Stimulated activated CD4-positive, alpha-beta T cell treated with anti-CD3 and anti-CD28 coated beads, Interleukin-4, amount 100 ng/mL, for 48 hours (primary cell): ENCODE results near the gene TBC1D28.
"Not testable (repeated sequence)": the region's sequence is repeated elsewhere in the genome, so short reads cannot be mapped to it uniquely, and the experiment has no call there.

Experiments
- DNase-seq, 2 donors: peaks; one replicate each; pipeline ENCODE4 v3.0.0-alpha.2; 2020; ENCODE audit warnings: low read depth in 2 of 2

TBC1D28 gene

DNA sequence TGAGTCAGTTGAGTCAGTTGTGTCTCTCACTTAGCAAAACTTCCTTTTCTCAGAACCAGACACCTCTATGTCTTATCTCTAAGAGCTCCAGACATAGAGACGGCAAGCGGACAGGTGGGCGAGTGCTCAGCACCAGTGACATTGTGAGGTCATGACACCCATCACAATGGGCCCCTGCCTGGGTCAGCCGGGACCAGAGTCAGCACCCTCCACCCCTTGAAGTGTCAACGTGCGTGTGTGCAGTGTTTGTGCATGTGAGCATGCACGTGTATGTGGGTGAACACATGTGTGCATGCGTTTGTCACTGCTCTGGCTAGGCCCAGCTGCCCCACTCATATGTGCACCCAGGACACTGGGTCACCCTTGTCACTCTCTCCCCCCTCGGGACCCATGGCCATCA is at the start of gene TBC1D28:
Gene TBC1D28, minus strand, starts transcription at position 101 of the 400 bp plus-strand sequence. CDS start 3,039 bp downstream, outside the sequence.
- not testable (repeated sequence) for DNase-seq

DNA sequence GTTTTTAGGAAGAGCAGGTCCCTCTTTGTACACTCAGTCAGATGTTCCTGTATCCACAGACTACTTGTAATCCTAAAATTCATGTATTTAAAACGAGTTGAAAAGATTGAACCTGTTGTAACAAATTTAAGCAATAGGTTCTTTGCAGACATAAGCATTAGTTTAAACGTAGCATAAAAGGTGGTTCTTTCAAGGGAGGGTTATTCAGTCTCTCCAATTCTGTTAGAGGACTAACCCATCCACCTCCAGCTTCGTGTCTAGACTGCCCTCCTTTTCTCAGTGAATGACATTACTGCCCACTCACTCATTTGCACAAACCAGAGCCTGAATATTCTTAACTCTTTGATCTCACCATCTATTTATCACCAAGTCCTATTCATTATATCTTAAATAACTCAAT is 38.5 kb upstream of the TBC1D28 start:
- not testable (repeated sequence) for DNase-seq

DNA sequence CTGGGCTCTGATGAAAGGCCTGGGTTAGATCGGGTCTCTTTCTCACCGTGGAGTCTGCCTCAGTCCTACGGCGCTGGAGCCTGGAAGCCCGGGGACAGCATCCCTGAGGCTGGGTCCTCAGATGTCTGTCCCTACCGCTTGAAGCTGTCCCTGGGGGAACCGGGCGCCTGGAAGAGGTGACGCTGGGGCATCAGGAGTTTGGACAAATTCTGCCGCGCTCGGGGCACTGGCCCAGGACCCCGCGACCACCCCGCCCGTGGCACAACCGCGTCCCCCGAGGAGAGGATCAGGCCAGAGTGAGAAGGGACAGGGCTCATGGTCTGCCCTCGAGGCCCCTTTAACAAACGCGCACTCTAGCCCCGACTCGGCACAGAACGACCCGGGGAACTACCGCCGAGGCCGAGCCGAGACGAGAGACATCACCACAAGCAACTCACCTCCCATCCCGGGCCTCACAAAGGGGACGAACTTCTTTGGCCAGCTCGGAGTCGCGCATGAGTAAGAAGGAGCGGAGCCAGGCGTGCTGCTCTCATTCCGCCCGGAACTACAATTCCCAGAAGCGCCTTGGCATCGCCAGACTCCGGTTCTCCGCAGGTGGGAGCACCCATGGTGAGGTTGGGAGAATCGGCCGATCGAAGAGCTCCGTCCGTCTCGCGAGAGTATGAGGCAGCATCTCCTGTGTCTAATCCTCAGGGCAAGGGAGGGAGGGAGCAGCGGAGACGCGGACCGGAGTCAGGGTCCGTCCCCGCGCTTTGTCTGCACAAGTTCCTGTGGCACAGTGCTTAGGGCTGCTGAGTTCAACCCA is 37.8 kb upstream of the TBC1D28 start, which contains the start of gene FOXO3B:
Gene FOXO3B, minus strand, starts transcription at position 548 of the 805 bp plus-strand sequence. CDS start 663 bp downstream, outside the sequence.
- DNase-seq, result peak; percentile 43 to 53

DNA sequence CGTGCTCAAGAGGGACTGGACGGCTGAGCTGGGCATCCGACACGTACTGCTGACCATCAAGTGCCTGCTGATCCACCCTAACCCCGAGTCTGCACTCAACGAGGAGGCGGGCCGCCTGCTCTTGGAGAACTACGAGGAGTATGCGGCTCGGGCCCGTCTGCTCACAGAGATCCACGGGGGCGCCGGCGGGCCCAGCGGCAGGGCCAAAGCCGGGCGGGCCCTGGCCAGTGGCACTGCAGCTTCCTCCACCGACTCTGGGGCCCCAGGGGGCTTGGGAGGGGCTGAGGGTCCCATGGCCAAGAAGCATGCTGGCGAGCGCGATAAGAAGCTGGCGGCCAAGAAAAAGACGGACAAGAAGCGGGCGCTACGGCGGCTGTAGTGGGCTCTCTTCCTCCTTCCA is 33.2 kb upstream of the TBC1D28 start:
- not testable (repeated sequence) for DNase-seq

DNA sequence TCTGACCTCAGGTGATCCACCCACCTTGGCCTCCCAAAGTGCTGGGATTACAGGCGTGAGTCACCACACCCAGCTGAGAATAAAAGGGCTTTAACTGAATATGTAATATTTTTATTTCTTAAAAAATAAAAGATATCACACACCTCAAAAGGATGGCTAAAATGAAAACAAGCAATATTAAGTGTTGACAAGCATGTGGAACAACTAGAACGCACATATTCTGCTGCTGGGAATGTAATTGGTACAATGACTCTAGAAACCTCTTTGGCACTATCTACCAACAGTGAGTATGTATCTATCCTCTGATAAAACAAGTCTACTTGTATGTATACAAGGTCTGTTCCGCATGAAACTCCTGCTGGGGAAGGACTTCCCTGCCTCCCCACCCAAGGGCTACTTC is 32.7 kb upstream of the TBC1D28 start:
- DNase-seq, result not testable (repeated sequence)

DNA sequence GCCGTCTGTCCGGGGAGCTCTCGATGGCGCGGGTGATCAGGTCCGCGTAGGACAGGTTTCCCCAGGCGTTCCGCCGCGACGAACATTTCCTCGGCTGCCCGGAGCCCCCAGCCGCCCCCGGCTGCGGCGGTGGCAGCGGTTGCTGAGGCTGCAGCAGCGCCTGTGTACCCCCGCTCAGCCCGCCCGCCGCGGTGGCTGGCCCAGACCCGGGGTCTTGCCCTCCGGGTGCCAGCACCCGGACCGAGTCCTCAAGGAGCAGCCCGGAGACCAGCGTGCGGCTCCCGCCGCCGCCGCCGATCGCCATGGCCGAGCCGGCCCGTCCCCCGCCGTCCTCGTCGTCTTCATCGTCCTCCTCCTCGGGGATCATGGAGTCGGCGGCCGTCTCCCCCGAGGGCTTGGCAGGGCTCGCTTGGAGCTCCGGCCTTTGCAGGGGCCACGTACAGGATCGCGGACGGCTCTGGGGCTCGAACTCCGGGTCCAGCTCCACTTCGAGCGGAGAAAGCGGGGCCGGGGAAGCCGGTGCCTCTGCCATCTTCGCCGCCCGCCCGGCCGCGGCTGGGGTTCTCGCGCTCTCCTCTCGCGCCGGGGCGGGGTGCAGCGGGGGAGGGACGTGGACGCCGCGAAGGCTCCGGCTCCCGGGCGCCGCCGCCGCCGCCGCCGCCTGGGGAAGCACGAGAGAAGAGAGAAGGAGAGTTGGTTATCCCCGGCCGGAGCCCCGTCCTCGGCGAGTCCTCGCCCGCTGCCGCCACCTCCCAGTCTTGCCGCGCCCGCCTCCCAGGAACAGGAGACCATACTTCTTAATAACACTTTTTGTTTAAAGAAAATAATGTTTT is 28.4 kb upstream of the TBC1D28 start:
- not testable (repeated sequence) for DNase-seq

DNA sequence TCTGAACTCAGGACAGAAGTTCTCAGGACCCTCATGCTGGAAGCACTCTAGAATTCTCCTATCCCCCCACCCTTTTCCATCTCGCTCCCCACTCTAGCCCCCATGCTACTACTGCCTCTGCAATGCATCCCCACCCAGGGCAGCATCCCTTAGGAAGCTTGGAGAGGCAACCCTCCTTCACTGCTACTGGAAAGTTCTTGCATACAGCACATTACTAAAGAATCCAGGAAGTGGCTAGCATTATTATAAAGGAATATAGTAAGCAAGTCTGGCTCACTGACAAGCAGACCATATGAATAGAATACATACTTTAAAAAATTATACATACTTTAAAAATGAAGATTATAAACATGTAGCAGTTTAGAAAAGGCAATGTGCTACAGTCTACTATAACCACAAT is 24.4 kb upstream of the TBC1D28 start:
- DNase-seq, result not testable (repeated sequence)

DNA sequence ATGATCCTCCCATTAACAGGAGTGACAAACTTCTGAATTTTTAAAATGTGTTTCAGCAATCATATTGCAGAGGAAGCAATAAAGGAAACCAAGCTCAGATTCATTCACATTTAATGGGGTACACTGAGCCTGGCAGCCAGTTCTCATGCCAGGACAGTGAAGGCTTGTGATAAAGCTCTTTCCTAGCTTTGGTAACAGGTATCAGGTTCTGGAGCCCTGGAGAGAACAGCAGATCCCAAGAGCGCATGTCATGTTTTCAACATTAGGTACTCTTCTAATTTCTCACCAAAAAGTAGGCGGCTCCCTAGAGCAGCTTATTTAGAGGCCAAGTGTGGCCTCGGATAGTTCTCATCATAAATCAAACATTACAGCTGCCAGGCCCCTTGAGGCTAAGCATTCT is 23.3 kb upstream of the TBC1D28 start:
- not testable (repeated sequence) for DNase-seq

DNA sequence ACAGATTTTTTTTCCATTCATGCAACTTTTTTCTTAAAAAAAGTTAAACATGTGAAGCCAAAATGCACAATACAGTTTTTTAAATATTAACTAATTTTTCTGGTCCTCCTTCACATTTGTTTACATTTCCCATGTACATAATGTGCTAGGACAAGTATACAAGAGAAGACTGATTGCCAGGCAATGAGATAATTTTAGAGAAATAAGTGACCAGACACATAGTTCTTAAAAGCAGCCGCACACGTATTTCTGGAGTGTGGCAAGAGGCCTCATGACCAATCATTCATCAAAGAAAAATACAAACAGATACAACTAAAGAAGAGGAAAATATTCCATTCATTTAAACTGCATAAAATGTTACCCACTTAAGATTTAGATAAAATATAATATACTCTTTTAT is 22.1 kb upstream of the TBC1D28 start:
- DNase-seq, result not testable (repeated sequence)

DNA sequence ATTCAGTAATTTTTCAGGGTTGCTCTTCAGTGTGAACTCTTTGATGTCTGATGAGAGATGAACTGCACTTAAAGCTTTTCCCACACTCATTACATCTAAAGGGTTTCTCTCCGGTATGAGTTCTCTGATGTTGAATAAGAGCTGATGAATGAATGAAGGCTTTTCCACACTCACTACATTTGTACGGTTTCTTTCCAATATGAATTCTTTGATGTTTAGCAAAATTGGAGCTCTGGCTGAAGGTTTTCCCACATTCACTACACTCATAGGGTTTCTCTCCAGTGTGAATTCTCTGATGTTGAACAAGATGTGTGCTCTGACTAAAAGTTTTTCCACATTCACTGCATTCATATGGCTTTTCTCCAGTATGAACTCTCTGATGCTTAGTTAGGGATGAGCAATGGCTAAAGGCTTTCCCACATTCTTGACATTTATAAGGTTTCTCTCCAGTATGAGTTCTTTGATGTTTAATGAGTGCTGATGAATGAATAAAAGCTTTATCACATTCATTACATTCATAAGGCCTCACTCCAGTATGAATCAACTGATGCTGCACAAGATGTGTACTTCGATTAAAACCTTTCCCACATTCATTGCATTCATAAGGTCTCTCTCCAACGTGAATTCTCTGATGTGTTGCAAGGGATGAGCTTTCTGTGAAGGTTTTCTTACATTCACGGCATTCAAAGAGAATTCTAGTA is 17.9 kb upstream of the TBC1D28 start:
- DNase-seq, result not testable (repeated sequence)

DNA sequence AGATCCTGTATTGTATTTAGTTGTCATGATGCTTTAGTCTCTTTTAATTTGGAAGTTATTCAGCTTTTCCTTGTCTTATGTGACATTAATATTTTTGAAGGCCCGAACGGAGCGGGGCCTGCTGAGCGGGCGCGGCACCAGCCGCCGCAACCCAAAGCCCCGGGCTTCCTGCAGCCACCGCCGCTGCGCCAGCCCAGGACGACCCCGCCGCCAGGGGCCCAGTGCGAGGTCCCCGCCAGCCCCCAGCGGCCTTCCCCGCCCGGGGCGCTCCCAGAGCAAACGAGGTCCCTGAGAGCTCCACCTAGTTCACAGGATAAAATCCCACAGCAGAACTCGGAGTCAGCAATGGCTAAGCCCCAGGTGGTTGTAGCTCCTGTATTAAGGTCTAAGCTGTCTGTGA is 5.9 kb upstream of the TBC1D28 start:
- not testable (repeated sequence) for DNase-seq

DNA sequence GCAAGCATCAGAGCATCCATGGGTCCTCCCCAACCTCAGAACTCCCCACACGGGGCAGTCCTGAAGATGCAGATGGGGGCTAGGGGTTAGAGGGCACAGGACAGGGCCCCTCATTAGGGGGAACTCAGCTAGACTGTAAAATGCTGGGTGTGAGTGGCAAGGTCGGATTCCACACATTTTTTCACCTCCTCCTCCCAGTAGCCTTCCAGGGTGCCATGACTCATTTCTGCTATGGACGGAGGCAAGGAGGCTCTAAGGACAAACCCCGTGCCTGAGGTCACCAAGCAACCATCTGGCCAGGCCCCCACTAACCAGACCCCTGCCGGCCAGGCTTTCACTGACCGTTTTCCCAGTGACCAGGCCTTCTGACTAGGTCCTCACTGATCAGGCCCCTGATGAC is 1.1 kb downstream of the TBC1D28 start:
- DNase-seq, result not testable (repeated sequence)

DNA sequence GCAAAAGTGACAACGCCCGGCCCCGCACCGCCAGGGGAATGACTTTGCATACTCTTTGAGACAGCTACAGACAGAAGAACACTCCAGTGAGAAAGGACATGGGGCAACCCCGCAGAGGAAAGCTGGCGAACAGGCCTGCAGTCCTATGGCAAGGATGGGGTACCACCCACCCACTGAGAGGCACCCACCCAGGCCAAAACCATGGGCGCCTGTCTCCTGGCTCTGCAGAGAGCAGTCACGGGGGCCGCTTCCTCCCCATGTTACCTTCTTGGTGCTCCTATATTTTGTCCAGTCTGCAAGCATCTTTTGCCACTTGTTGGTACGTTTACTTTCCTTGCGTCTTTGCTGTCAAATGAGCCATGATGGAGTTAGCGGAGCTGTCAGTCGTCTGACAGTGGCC is 5.8 kb downstream of the TBC1D28 start:
- not testable (repeated sequence) for DNase-seq

DNA sequence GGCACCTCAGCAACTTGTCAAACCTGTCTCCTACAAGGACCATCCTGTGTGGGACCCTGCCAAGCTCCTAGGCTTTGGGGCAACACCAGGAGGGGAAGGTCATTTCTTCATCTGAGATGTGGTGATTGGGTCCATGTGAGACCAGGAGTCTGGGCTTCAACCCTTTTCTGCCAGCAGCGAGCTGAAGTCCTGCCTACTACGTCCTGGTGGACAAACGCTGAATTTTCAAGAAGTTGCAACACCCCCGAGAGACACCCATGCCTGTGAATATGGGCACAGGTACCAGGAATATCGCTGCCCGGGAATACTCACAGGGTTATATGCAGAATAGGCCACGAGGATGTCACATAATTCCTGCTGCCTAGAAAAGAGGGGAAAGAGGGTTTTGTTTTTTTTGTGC is 8.0 kb downstream of the TBC1D28 start:
- not testable (repeated sequence) for DNase-seq

DNA sequence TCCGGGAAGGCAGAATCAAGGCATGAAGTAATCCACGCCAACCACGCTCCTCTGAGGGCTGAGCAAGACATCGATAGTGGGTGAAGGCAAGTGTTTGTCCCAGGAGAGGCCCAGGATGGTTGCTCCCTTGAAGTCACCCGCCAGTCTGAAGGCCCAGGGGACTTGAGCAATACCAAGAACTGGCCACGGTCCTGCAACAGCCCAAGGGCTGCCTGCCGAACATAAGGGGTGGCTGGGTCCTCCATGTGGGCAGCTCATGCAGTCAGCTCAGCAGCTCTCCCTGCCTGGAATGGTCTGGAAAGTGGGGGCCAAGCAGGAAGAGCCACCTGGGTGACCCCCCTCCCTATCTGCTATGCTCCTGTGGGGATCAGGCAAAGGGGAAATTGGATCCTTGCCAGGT is 8.4 kb downstream of the TBC1D28 start:
- DNase-seq, result not testable (repeated sequence)

DNA sequence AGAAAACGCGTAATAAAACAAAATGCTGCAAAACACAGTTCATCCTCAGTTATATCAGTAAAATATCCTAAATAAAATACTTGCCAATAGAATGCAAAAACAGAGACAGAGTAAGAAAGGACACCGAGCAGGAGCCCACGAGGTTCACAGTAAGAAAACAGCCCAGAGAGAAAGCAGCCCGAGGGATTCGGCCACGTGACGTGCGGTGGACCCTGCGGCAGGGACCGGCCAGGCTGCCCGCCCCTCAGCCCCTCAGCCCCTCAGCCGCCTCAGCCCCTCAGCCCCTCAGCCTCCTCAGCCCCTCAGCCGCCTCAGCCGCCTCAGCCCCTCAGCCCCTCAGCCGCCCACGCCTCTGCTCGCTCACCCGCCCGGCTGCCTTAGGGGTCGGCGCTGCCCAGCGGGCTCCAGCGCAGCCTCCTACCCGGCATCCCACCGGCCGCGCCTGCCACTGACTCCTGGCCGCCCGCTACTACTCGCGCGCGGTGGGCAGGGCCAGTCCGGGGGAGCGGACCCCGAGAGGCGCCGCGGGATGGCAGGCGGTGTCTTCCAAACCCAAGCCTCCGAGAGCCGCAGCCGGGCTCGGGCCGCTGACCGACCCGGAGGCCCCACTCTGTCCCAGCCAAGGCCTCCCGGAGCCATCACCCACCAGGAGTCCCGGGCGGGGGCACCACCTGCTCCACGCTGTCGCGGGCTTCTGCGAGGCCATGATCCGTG is 9.5 kb downstream of the TBC1D28 start:
- DNase-seq, result not testable (repeated sequence)

DNA sequence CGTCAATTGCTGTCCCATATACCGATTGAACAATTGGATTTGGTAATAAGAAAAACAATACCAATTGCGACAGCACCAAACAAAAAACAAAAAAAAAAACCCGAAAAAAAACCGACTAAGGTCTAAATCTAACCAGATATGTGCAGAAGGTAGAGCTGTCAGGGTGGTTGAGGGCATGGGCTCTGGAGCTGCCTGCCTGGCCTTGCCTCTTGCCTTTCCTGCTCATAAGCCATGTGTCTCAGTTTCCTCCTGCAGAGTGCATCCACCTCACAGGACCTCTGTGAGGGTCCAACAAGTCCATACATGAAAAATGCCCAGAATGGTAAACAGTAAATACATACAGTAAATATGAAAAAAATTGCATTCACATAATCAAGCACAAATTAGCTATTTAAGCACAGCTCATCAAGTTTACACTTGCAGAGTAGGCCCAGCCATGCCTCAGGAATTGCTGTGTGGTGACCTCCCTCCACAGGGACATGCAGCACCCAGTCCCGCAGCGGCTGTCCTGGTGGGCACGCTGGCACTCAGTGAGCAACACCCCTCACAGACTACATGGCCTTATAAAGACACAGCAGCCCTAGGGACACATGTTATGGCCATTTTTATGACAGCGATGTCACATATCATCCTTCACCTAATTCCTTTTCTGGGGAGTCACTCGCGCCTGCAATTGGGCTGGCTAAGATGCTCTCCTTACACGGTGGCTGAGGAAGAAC is 17.9 kb downstream of the TBC1D28 start:
- no peak for DNase-seq

DNA sequence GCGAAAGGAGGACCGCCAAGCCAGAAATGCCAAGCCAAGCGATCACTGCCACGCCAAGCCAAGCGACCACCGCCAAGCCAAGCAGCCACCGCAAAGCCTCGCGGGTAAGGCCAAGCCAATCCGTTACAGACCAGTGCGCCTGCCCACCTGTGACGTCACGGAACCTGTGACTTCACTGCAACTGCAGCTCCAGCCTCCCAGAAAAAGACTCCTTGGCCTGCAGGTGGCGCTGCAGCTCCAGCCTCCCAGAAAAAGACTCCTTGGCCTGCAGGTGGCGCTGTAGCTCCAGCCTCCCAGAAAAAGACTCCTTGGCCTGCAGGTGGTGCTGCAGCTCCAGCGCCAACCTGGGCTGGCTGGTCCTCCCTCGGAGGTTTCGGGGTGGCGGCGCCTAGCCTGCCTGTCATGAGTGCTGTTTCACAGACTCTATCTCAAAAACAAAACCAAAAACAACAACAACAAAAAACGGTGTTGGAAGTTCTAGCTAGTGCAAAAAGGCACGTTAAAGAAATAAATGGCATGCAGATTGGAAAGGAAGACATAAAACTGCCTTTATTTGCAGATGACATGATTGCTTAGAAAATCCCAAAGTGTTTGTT is 18.6 kb downstream of the TBC1D28 start:
- DNase-seq, result peak; percentile 88 to 97

DNA sequence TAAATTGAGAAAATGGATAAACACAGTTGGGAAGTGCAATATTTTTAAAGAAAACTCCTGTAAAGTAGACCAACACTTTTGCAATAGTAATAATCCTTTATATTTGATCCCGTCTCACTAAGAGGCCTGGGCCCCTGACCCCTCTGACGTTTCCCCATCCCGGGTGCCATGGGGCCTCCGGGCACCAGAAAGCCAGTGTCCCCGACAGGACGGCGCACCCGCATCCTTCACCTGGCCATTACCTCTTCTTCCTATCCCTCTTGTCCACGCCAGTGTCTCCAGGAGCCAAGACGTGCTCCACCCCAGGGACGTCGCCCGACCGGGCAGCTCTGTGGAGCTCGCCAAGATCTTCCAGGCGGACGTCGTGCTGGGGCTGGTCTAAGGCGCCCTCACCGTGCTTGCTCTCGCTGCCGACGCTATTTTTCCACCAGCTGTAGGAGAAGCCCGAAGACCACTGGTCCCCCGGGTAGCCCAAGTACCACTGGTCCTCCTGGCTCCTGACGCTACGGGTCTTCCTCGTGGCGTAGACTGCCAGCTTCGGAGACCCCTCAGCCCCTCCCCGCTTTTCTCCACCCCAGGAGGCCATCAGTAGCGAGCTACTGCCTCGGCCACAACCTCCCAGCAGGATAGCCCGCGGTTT is 19.2 kb downstream of the TBC1D28 start:
- DNase-seq, result not testable (repeated sequence)

DNA sequence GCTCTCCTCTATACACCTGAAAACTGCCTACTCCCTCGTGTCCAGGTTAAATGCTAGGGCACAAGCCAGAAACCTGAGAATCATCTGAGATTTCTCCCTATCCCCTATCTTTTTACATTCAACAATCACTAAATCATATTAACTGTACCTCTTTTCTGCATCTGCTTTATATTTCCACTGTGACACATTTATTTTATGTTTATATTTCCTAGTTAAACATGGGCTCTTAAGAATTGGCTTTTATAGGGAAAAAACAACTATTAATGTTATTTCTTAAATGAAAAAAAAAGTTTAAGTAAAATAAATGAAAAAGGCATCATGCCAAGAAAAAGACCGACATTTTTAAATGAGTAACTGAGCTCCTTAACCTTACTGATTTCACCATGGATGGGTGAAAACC is 26.6 kb downstream of the TBC1D28 start:
- DNase-seq, result not testable (repeated sequence)
